HG03196 (cell line): Measurements from ENCODE around the gene PDAP1.
"Not testable (repeated sequence)": the region's sequence is repeated elsewhere in the genome, so short reads cannot be mapped to it uniquely, and the experiment has no call there.

ENCODE experiments used
- ATAC-seq: cut with Tn5 transposase; IDR thresholded peaks from one replicate; pipeline ENCODE4 v1.9.1; 2021; ENCODE audit not compliant: unreplicated experiment

Gene PDAP1

GRCh38 chr7:99397297-99397983 lies 11.0 kb downstream of the PDAP1 start:
- no peak for ATAC-seq

- no peak for ATAC-seq
These were observed 11.7 kb downstream of the PDAP1 start for GRCh38 chr7:99396418-99397296.

GRCh38 chr7:99395616-99396327 lies 12.6 kb downstream of the PDAP1 start:
- ATAC-seq: no peak

- no peak for ATAC-seq
These were observed 14.3 kb downstream of the PDAP1 start for GRCh38 chr7:99394188-99394502.

- no peak for ATAC-seq
These were observed 14.8 kb downstream of the PDAP1 start for GRCh38 chr7:99393355-99394187.

GRCh38 chr7:99392659-99393354 lies 15.6 kb downstream of the PDAP1 start:
- no peak for ATAC-seq

- no peak for ATAC-seq
These were observed 16.4 kb downstream of the PDAP1 start for GRCh38 chr7:99392046-99392445.

GRCh38 chr7:99390941-99391602 lies 17.3 kb downstream of the PDAP1 start:
- ATAC-seq: no peak

GRCh38 chr7:99389772-99390171 lies 18.6 kb downstream of the PDAP1 start:
- ATAC-seq: no peak

- ATAC-seq: no peak
These were observed 20.5 kb downstream of the PDAP1 start for GRCh38 chr7:99387912-99388311.

- not testable (repeated sequence) for ATAC-seq
These were observed 21.2 kb downstream of the PDAP1 start for GRCh38 chr7:99387239-99387635.

- no peak for ATAC-seq
These were observed 21.7 kb downstream of the PDAP1 start for GRCh38 chr7:99386584-99387238.

GRCh38 chr7:99385564-99385963 lies 22.8 kb downstream of the PDAP1 start:
- ATAC-seq: no peak

GRCh38 chr7:99384523-99384922 lies 23.9 kb downstream of the PDAP1 start:
- ATAC-seq: no peak

GRCh38 chr7:99383791-99384370 lies 24.5 kb downstream of the PDAP1 start:
- no peak for ATAC-seq

- ATAC-seq: no peak
These were observed 25.2 kb downstream of the PDAP1 start for GRCh38 chr7:99383203-99383602.

- no peak for ATAC-seq
These were observed 26.7 kb downstream of the PDAP1 start for GRCh38 chr7:99381664-99382075.

- peak; percentile 73 for ATAC-seq
These were observed 27.4 kb downstream of the PDAP1 start for GRCh38 chr7:99380823-99381663.
